ENCODE data around the gene ZNF165. TPM values are rescaled to one million over a fixed set of nuclear protein-coding genes. Genes with fewer than 3 reads are reported as not detected.
"Not testable (repeated sequence)": the region's sequence is repeated elsewhere in the genome, so short reads cannot be mapped to it uniquely, and the experiment has no call there.

Gene ZNF165
- total and polyA plus RNA-seq, 2 of the 13 experiments (the other 11 are each of a cell fraction or from before 2014, with no cell fraction given) = 0.58 to 8.6 TPM

- Histone ChIP-seq H3K27ac (ENCODE audit: extremely low read length, insufficient read depth, low read length) (no peak overlapping the region), H3K79me2 (ENCODE audit: insufficient read depth, low read length) (no peaks in the 10 kb centered on the region), H3K27me3 (ENCODE audit: control insufficient read depth in 1 of 2, insufficient read depth in 2 of 2, low read length in 2 of 2) (no peaks in the 10 kb centered on the region), H4K20me1 (ENCODE audit: insufficient read depth, low read length) (no peaks in the 10 kb centered on the region), H3K4me2 (ENCODE audit: low read depth, low read length) (no peak overlapping the region), H3K9ac (ENCODE audit: insufficient read depth, low read depth, low read length) (no peak overlapping the region), H3K4me1 (ENCODE audit: insufficient read depth, low read length) (no peaks in the 10 kb centered on the region), H3K9me3 (ENCODE audit: low read length) (no peaks in the 10 kb centered on the region), H3K4me3 (replicated peaks in 1 of 3; ENCODE audit: insufficient read depth in 1 of 3, low read depth in 2 of 3, low read length in 3 of 3) (no peak overlapping the region), H3K36me3 (replicated peaks in 1 of 2; ENCODE audit: control insufficient read depth in 1 of 2, insufficient read depth in 2 of 2, low read length in 2 of 2) (no peaks in the 10 kb centered on the region), H2AFZ (ENCODE audit: low read length) (no peak overlapping the region)
- intact Hi-C loops (cut with micrococcal nuclease; ENCODE audit: unreplicated experiment) = no loop called here
- 20% methylated on average over 3 of the region's 3 CpGs for WGBS (ENCODE audit: low lambda C conversion rate)
- BruUV-seq (replicated peaks) = no TSS peak
- DNase-seq (ENCODE audit: low spot score) (no peak), FAIRE-seq (no peak), ATAC-seq (no peak)
- no peak for TF ChIP-seq ELF1 (CRISPR knock-in tag; IDR thresholded peaks at IDR 0.05)
- TF ChIP-seq MIER3 (CRISPR knock-in tag; IDR thresholded peaks at IDR 0.05; ENCODE audit: borderline replicate concordance) = no peak
- TF ChIP-seq TRIM24 (CRISPR knock-in tag; IDR thresholded peaks at IDR 0.05) = no peak
- no peak for TF ChIP-seq ZBTB7A (CRISPR knock-in tag; IDR thresholded peaks at IDR 0.05)
- no peak for TF ChIP-seq ZFP37 (CRISPR knock-in tag; IDR thresholded peaks at IDR 0.05; ENCODE audit: borderline replicate concordance)
- TF ChIP-seq ZNF775 (CRISPR knock-in tag; IDR thresholded peaks at IDR 0.05; ENCODE audit: borderline replicate concordance) = no peak
- in situ Hi-C loops (cut with HindIII; ENCODE audit: extremely low pct_ligation_motif_present, low pct_unique_long_range_greater_than_20kb) = no loop called here
- POLR2A ChIA-PET = no interaction called here
- CTCF ChIA-PET (ENCODE audit: low intra/inter-chr PET ratio, low total read pairs) = no interaction called here
These were observed 16.1 kb upstream of the ZNF165 start for GRCh38 chr6:28064272-28064671.

GRCh38 chr6:28068067-28068466 lies 12.3 kb upstream of the ZNF165 start:
- POLR2A ChIA-PET = no interaction called here
- in situ Hi-C loops (cut with HindIII; ENCODE audit: extremely low pct_ligation_motif_present, low pct_unique_long_range_greater_than_20kb) (no loop called here), intact Hi-C loops (cut with micrococcal nuclease; ENCODE audit: unreplicated experiment) (no loop called here)
- CTCF ChIA-PET (ENCODE audit: low intra/inter-chr PET ratio, low total read pairs) = no interaction called here
- H3K27me3 ChIP-seq (ENCODE audit: control insufficient read depth in 1 of 2, insufficient read depth in 2 of 2, low read length in 2 of 2) = no peaks in the 10 kb centered on the region
- no peaks in the 10 kb centered on the region for H4K20me1 ChIP-seq (ENCODE audit: insufficient read depth, low read length)
- H3K36me3 ChIP-seq (replicated peaks in 1 of 2; ENCODE audit: control insufficient read depth in 1 of 2, insufficient read depth in 2 of 2, low read length in 2 of 2) = no peaks in the 10 kb centered on the region
- no TSS peak for BruUV-seq (replicated peaks)
- no peak overlapping the region for H2AFZ ChIP-seq (ENCODE audit: low read length)
- no peaks in the 10 kb centered on the region for H3K9me3 ChIP-seq (ENCODE audit: low read length)
- no peak overlapping the region for H3K9ac ChIP-seq (ENCODE audit: insufficient read depth, low read depth, low read length)
- no peak for FAIRE-seq
- no peak overlapping the region for H3K4me3 ChIP-seq (replicated peaks in 1 of 3; ENCODE audit: insufficient read depth in 1 of 3, low read depth in 2 of 3, low read length in 3 of 3)
- H3K79me2 ChIP-seq (ENCODE audit: insufficient read depth, low read length) = no peaks in the 10 kb centered on the region
- no peak for DNase-seq (ENCODE audit: low spot score)
- ATAC-seq = no peak
- no peak for TF ChIP-seq MBNL3 (CRISPR knock-in tag; conservative IDR thresholded peaks at IDR 0.05)
- no peak for TF ChIP-seq SNAPC5 (CRISPR knock-in tag; IDR thresholded peaks at IDR 0.05; ENCODE audit: borderline replicate concordance)
- TF ChIP-seq GZF1 (CRISPR knock-in tag; IDR thresholded peaks at IDR 0.05) = no peak
- TF ChIP-seq LRRFIP1 (CRISPR knock-in tag; conservative IDR thresholded peaks at IDR 0.05) = no peak
- TF ChIP-seq HDAC2 (CRISPR knock-in tag; IDR thresholded peaks at IDR 0.05) = no peak
- H3K4me2 ChIP-seq (ENCODE audit: low read depth, low read length) = no peak overlapping the region
- no peak overlapping the region for H3K27ac ChIP-seq (ENCODE audit: extremely low read length, insufficient read depth, low read length)
- H3K4me1 ChIP-seq (ENCODE audit: insufficient read depth, low read length) = no peaks in the 10 kb centered on the region

GRCh38 chr6:28070968-28071367 lies 9.4 kb upstream of the ZNF165 start:
- H3K79me2 ChIP-seq (ENCODE audit: insufficient read depth, low read length); CTCF ChIA-PET (ENCODE audit: low intra/inter-chr PET ratio, low total read pairs); H3K4me3 ChIP-seq (replicated peaks in 1 of 3; ENCODE audit: insufficient read depth in 1 of 3, low read depth in 2 of 3, low read length in 3 of 3); DNase-seq (ENCODE audit: low spot score); H3K27me3 ChIP-seq (ENCODE audit: control insufficient read depth in 1 of 2, insufficient read depth in 2 of 2, low read length in 2 of 2); H2AFZ ChIP-seq (ENCODE audit: low read length); intact Hi-C loops (cut with micrococcal nuclease; ENCODE audit: unreplicated experiment); H4K20me1 ChIP-seq (ENCODE audit: insufficient read depth, low read length); H3K4me1 ChIP-seq (ENCODE audit: insufficient read depth, low read length); H3K9me3 ChIP-seq (ENCODE audit: low read length); in situ Hi-C loops (cut with HindIII; ENCODE audit: extremely low pct_ligation_motif_present, low pct_unique_long_range_greater_than_20kb); H3K27ac ChIP-seq (ENCODE audit: extremely low read length, insufficient read depth, low read length); H3K9ac ChIP-seq (ENCODE audit: insufficient read depth, low read depth, low read length); ATAC-seq; H3K36me3 ChIP-seq (replicated peaks in 1 of 2; ENCODE audit: control insufficient read depth in 1 of 2, insufficient read depth in 2 of 2, low read length in 2 of 2); H3K4me2 ChIP-seq (ENCODE audit: low read depth, low read length); POLR2A ChIA-PET; BruUV-seq (replicated peaks); FAIRE-seq: not testable (repeated sequence)
- 25% methylated on average over 4 of the region's 4 CpGs for WGBS (ENCODE audit: low lambda C conversion rate)

Data from HepG2 (cell line).